Motor neuron (in vitro differentiated cells): ENCODE data around the gene ZNF428. TPM values are rescaled to one million over a fixed set of nuclear protein-coding genes. Genes with fewer than 3 reads are reported as not detected.
A peak's percentile ranks its signal among the peaks of the same experiment; 100 is the strongest.

Experiments used
- ATAC-seq, 8 experiments: fragments of 200-7000 bp; cut with Tn5 transposase; replicated peaks in 6 of 8; 2 replicates each; pipeline ENCODE4 v1.8.0; 2021; ENCODE audit warnings: mild to moderate bottlenecking in 8 of 8, moderate library complexity in 8 of 8
- H3K27ac ChIP-seq, 2 donors: fragments of 250-450 bp; sonication (Bioruptor Pico); 2 replicates each; pipeline ENCODE4 v1.9.0; 2021; ENCODE audit warnings: antibody characterized with exemption in 2 of 2, mild to moderate bottlenecking in 2 of 2, moderate library complexity in 1 of 2
- H3K4me1 ChIP-seq, 2 donors: fragments of 250-450 bp; sonication (Bioruptor Pico); replicated peaks in 1 of 2; 2 replicates each; pipeline ENCODE4 v1.6.1; 2021; ENCODE audit warnings: antibody characterized with exemption in 2 of 2, mild to moderate bottlenecking in 2 of 2, moderate library complexity in 1 of 2
- H3K4me3 ChIP-seq, 5 donors: fragments of 250-450 bp; sonication (Bioruptor Pico); 2 replicates each; pipeline ENCODE4 v1.9.0; 2021; ENCODE audit warnings: antibody characterized with exemption in 5 of 5, mild to moderate bottlenecking in 5 of 5, moderate library complexity in 4 of 5
- WGBS, 10 experiments: fragments of 450-650 bp; shearing (Covaris generic); methylation state at CpG; one replicate each; pipeline ENCODE4 v1.0.0; 2022; 5-methylcytosine and 5-hydroxymethylcytosine counted together
- in situ Hi-C, 9 experiments: fragments of 400-800 bp; cut with MboI; loops; one replicate each; pipeline ENCODE4 v1.15.0; 2021; ENCODE audit warnings: low sequenced_read_pairs in 9 of 9, low pct_unique_long_range_greater_than_20kb in 2 of 9; ENCODE audit not compliant: unreplicated experiment in 9 of 9
- total RNA-seq, 8 experiments: library from RNA; unstranded; fragments of 300-600 nt; gene quantifications; 2 replicates each; pipeline versions ENCODE4 v1.2.3 to v1.2.4, GENCODE V29; 2022

ZNF428 gene
- total RNA-seq, 8 experiments from 2014 or later: 17.4 to 166 (median 84.4) TPM

GRCh38 chr19:43574424-43575155 lies 44.8 kb downstream of the ZNF428 start:
- WGBS, 10 experiments: 0 to 100% (median 17%) methylated on average over 1 to 8 of the region's 12 CpGs; no CpG with 5 or more reads in 1 of the 10 experiments
- in situ Hi-C loops: no loop called here
- no peak for ATAC-seq
- Histone ChIP-seq H3K4me1 (peaks cover 10 to 12% of the 10 kb centered on the region in 2 donors), H3K27ac (peak overlapping the region; percentile 43 to 74), H3K4me3 (peak overlapping the region; percentile 54 to 83 (median 61))

DNA sequence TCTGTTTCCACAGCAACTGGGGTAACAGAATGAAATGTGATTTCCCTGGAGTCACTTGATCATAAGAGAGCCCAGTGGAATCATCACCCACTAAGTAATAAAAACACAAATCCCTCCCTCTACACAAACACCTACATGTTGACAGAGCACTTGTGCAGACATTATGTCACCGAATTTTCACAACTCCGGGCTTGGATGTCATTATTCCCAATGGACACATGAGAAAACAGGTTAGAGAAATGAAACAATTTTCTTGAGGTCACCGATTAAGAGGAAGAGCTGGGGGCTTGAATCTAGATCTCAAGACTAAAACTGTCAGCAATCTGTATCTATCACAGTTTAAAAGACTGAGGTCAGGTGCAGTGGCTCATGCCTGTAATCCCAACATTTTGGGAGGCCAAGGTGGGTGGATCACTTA lies 47.2 kb downstream of the ZNF428 start:
- WGBS, 10 experiments: 60 to 100% (median 96%) methylated on average over 1 to 3 of the region's 3 CpGs; no CpG with 5 or more reads in 2 of the 10 experiments
- in situ Hi-C loops: no loop called here
- Histone ChIP-seq H3K4me3 (no peak overlapping the region), H3K27ac (no peak overlapping the region), H3K4me1 (peaks cover 10 to 12% of the 10 kb centered on the region in 2 donors)
- ATAC-seq: peak in 1 of 8 experiments; percentile 7

- in situ Hi-C loops: no loop called here
- ATAC-seq: no peak
These were observed 49.1 kb downstream of the ZNF428 start for GRCh38 chr19:43570174-43570791.

GRCh38 chr19:43569657-43570056 lies 49.8 kb downstream of the ZNF428 start:
- in situ Hi-C loops: no loop called here
- H3K27ac ChIP-seq: no peak overlapping the region
- H3K4me1 ChIP-seq: peaks cover 6 to 8% of the 10 kb centered on the region in 2 donors
- ATAC-seq: no peak
- 33 to 100% (median 92%) methylated on average over 1 to 4 of the region's 5 CpGs; no CpG with 5 or more reads in 1 of the 10 experiments for WGBS, 10 experiments
- no peak overlapping the region for H3K4me3 ChIP-seq

More at GRCh38 chr19:43570174-43570791, 49.1 kb downstream of the ZNF428 start:
- Histone ChIP-seq H3K27ac (no peak overlapping the region), H3K4me1 (peaks cover 6 to 9% of the 10 kb centered on the region in 2 donors), H3K4me3 (no peak overlapping the region)
- 100% methylated on average over 3 of the region's 5 CpGs; no CpG with 5 or more reads in 9 of the 10 experiments for WGBS, 10 experiments

DNA sequence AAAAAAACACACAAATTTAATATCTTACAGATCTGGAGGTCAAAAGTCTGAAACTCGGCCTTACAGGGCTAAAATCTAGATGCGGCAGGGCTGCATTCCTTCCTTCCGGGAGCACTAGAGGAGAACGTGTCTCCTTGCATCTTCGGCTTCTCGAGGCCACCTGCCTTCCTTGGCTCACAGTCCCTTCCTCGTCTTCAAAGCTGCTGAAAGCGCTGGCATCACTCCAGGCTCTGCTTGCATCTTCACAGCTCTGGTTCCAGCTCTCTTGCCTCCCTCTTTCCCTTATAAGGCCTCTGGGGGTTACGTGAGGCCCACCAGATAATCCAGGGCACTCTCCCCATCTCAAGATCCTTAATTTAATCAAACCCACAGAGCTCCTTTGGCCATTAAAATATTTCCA lies 54.6 kb downstream of the ZNF428 start:
- Histone ChIP-seq H3K4me3 (no peak overlapping the region), H3K27ac (no peak overlapping the region), H3K4me1 (no peaks in the 10 kb centered on the region)
- in situ Hi-C loops: no loop called here
- 44 to 100% (median 85%) methylated on average over 1 to 8 of the region's 9 CpGs; no CpG with 5 or more reads in 2 of the 10 experiments for WGBS, 10 experiments
- no peak for ATAC-seq

- ATAC-seq: peak in 1 of 8 experiments; percentile 51
- Histone ChIP-seq H3K27ac (no peak overlapping the region), H3K4me1 (no peaks in the 10 kb centered on the region), H3K4me3 (no peak overlapping the region)
- in situ Hi-C loops: no loop called here
- 53 to 93% (median 88%) methylated on average over 2 to 9 of the region's 10 CpGs for WGBS, 10 experiments
These were observed 55.5 kb downstream of the ZNF428 start for GRCh38 chr19:43563816-43564457.

DNA sequence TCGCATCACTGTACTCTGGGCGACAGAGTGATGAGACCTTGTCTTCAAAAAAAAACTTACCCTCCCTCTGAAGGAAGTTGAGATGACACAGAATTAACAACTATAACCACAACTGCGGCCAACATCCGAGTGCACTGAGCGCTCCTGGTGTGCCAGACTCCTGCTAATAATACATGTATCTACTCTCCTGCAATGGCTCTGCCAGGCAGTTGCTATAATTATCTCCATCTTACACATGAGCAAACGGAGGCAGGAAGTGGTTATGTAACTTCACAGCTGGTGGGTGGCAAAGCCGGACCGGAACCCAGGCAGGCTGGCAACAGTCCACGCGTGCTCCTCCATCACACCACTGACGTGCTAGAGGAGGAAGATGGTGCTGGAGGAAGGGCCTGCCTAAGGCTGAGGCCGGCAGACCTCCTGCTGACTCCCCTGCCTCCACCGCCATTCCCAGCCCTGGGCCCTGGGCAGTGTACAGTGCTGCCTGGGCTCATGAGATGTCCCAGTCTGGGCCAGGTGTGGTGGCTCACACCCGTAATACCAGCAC lies 56.7 kb downstream of the ZNF428 start:
- Histone ChIP-seq H3K27ac (no peak overlapping the region), H3K4me1 (no peaks in the 10 kb centered on the region), H3K4me3 (no peak overlapping the region)
- in situ Hi-C loops: no loop called here
- no peak for ATAC-seq
- WGBS, 10 experiments: 43 to 100% (median 95%) methylated on average over 3 to 10 of the region's 14 CpGs; no CpG with 5 or more reads in 5 of the 10 experiments

- no peak overlapping the region for H3K27ac ChIP-seq
- in situ Hi-C loops: no loop called here
- no peak overlapping the region for H3K4me3 ChIP-seq
- WGBS, 10 experiments: 45 to 100% (median 100%) methylated on average over 1 to 3 of the region's 6 CpGs; no CpG with 5 or more reads in 6 of the 10 experiments
- ATAC-seq: no peak
- no peaks in the 10 kb centered on the region for H3K4me1 ChIP-seq
These were observed 57.2 kb downstream of the ZNF428 start for GRCh38 chr19:43562226-43562697.

DNA sequence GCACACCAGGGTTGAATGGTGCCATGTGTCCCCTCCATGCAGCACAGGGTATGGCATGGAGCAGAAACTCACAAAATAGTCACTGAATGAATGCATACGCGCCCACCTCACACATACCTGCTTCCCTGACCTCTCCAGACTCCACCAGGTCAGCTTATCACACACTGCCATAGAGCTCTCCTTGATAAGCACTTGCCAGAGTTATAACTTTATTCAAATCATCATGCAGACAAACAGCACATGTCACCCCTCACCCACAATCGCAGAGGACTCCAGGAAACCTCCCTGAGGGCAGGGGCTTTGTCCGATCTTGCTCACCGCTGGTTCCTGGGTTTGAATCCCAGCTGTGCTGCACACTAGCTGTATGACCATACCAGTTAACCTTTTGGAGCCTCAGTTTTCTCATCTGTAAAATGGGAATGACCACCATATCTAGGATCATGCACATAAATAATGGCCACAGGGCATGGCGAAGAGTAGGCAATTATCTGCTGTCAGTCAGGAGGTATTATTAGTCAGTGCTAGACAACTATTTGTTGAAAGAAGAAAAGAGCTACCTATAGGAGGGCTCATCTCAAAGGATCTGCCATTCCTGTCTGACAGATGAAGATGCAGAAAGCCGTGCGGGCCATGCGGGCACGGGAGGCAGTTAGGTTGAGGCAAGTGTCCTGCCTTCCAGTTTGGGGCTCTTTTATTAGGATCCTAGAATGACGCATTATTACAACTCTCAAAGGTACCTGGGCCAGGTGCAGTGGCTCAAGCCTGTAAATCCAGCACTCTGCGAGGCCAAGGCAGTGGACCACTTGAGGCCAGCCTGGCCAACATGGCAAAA lies 58.1 kb downstream of the ZNF428 start:
- no peak for ATAC-seq
- Histone ChIP-seq H3K4me3 (no peak overlapping the region), H3K4me1 (no peaks in the 10 kb centered on the region), H3K27ac (no peak overlapping the region)
- WGBS, 10 experiments: 88 to 100% (median 95%) methylated on average over 1 to 11 of the region's 12 CpGs; no CpG with 5 or more reads in 2 of the 10 experiments
- in situ Hi-C loops: no loop called here

- 50 to 100% (median 92%) methylated on average over 2 of the region's 6 CpGs; no CpG with 5 or more reads in 5 of the 10 experiments for whole genome bisulfite sequencing, 10 experiments
- in situ Hi-C loops: no loop called here
- ATAC-seq: peak in 3 of 8 experiments; percentile 29 to 38 (median 30)
- Histone ChIP-seq H3K4me1 (no peaks in the 10 kb centered on the region), H3K4me3 (no peak overlapping the region), H3K27ac (no peak overlapping the region)
These were observed 58.7 kb downstream of the ZNF428 start for GRCh38 chr19:43560687-43561086.
